AG10803 (cell line): ENCODE measurements around the gene ECE2.

Experiments used
- DNase-seq: peaks from one replicate; pipeline ENCODE4 v3.0.0; 2010; ENCODE audit warnings: low read depth
- H3K4me3 ChIP-seq: 2 replicates; pipeline ENCODE4 v1.5.1; 2011; ENCODE audit warnings: mild to moderate bottlenecking, low read length, control low read depth
- TF ChIP-seq, protein P1 (sequence below): conservative IDR thresholded peaks from 2 replicates; pipeline ENCODE4 v1.5.1; 2011; ENCODE audit warnings: mild to moderate bottlenecking, low read length, control low read depth, inconsistent platforms

ECE2 gene

DNA sequence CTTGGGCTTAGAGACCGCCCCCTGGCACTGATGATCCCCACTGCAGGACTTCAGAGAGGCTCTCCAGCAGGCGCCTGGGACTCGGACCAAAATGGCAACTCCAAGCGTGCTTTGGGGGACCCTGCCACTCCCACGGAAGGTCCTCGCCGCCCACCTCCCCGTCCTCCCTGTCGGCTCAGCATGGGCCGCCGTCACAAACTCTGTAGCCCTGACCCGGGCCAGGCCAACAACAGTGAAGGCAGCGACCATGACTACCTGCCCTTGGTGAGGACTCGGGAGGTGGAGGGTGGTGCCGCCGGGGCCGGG is 34.7 kb upstream of the ECE2 start:
- DNase-seq, result no peak
- no peak overlapping the region for H3K4me3 ChIP-seq
- TF ChIP-seq, protein P1, sequence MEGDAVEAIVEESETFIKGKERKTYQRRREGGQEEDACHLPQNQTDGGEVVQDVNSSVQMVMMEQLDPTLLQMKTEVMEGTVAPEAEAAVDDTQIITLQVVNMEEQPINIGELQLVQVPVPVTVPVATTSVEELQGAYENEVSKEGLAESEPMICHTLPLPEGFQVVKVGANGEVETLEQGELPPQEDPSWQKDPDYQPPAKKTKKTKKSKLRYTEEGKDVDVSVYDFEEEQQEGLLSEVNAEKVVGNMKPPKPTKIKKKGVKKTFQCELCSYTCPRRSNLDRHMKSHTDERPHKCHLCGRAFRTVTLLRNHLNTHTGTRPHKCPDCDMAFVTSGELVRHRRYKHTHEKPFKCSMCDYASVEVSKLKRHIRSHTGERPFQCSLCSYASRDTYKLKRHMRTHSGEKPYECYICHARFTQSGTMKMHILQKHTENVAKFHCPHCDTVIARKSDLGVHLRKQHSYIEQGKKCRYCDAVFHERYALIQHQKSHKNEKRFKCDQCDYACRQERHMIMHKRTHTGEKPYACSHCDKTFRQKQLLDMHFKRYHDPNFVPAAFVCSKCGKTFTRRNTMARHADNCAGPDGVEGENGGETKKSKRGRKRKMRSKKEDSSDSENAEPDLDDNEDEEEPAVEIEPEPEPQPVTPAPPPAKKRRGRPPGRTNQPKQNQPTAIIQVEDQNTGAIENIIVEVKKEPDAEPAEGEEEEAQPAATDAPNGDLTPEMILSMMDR, result no peak

DNA sequence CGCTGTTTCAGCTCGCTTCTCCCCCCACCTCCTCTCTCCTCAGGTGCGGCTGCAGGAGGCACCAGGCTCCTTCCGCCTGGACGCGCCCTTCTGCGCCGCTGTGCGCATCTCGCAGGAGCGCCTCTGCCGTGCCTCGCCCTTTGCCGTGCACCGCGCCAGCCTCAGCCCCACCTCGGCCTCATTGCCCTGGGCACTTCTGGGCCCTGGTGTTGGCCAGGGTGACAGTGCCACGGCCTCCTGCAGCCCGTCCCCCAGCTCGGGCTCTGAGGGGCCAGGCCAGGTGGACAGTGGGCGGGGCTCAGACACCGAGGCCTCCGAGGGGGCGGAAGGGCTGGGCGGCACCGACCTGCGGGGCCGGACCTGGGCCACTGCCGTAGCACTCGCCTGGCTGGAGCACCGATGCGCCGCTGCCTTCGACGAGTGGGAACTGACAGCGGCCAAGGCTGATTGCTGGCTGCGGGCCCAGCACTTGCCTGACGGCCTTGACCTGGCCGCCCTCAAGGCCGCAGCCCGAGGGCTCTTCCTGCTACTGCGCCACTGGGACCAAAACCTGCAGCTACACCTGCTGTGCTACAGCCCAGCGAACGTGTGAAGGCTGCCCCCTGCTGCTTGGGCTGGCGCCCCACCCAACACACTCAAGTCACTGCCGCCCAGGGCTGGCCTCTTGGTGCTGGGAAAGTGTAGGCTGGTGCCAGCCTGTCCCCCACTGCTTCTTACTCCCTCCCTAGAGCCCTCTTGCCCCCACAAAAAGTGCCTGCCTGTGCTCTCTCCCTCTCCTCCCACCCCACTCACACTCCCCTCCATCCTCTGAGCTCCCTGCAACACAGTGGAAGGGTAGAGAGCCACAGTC is 34.1 kb upstream of the ECE2 start:
- TF ChIP-seq, protein P1, result peak; percentile 41
- DNase-seq, result no peak
- no peak overlapping the region for H3K4me3 ChIP-seq

DNA sequence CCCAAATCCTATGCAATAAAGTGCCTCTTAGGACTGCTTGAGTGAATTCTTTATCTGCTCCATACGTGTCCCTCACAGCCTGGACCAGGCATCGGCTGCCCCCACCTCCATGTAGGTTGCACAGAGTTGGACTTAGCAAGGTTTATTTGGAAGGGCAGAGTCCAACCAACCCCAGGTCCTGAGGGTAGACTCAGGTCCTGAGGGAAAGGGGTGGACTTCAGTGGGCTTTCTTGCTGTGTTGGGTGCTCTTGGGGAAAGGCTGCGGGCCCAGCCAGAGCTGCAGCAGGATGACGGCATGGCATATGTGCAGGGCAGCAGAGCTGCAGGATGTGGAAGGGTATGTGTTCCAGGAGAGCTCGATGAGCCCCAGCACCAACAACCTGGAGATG is 33.5 kb upstream of the ECE2 start:
- DNase-seq, result no peak
- H3K4me3 ChIP-seq, result no peak overlapping the region
- TF ChIP-seq, protein P1, result no peak

DNA sequence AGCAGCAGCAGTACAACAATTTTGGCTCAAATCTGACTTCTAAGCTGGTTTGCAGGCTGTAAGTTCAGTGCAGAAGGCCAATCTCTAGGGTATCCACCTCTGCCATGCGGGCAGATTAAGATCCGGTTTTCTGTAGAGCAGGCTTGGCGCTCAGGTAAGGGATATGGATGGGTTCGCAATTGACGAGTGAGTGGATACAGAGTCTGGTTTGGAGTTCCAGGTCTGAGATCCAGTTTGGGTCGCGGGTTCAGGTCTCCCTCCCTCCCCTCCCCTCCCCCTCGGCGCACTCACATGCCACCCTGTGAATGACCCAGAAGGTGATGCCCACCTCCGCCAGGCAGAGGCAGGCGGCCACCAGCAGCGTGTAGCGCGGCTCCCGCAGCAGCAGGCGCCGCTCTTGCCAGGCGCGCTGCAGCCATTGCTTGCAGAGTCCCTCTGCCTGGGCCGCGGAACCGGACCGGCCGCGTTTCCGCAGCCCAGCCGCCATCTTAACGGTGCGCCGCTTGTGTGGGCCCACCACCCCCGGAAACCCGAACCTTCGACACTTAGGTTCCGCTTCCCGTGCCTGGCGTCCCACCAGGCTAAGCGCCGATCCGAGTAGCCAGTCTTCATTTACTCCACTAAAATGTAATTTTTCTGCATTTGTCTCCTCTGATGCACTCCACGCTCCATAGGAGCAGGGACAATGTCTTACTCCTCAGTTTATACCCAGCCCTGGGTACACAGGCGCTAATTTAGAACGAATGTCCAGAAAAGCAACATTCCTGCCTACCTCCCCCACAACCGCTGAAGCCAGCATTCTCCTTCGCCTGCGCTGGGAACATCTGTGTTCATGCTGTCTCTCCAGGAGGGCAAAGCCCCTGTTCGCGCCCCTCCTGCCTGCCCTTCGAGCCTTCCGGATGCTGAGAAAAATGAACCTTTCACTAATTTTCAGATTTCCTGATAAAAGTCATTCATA is 27.1 kb upstream of the ECE2 start, which contains the start of gene ALG3:
Gene ALG3 (minus strand): TSS at position 509 of the 958 bp plus-strand sequence. CDS start 22 bp downstream, at position 487.
- DNase-seq, result peak; percentile 88
- TF ChIP-seq, protein P1, result no peak
- H3K4me3 ChIP-seq, result peak within 1 kb of the TSS; percentile 100

DNA sequence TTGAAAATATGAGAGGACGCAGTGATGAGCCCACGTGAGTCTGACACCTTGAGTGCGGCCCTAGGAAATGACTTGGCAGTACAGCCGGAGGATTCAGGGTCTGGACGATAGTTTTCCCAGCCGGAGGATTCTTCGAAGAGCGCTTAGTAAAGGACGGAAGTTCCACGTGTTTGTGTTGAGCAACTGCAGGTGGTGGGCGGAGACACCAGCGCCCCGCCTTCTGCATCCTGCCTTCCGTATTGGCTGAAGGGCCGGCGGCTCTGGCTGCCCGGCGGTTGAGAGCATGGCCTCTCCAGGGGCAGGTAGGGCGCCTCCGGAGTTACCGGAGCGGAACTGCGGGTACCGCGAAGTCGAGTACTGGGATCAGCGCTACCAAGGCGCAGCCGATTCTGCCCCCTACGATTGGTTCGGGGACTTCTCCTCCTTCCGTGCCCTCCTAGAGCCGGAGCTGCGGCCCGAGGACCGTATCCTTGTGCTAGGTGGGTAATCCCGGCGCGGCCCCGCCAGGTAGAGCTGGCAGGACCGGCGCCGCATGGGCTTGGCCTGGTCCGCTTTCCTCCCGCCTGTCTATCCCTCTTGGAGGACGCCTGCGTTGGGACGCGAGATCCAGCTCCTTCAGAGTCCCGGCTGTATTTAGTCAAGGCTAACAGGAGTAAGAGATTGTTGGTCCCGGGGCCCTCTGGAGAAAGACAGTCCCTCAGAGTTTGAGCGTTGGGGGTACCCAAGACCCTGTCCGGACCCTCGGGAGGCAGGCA is 26.2 kb upstream of the ECE2 start, which contains the start of gene EEF1AKMT4:
Gene EEF1AKMT4 (plus strand): TSS at position 261 of the 755 bp plus-strand sequence. CDS start 23 bp downstream, at position 284.
- DNase-seq, result peak; percentile 98
- TF ChIP-seq, protein P1, result peak; percentile 45
- H3K4me3 ChIP-seq, result peak within 1 kb of the TSS; percentile 100

DNA sequence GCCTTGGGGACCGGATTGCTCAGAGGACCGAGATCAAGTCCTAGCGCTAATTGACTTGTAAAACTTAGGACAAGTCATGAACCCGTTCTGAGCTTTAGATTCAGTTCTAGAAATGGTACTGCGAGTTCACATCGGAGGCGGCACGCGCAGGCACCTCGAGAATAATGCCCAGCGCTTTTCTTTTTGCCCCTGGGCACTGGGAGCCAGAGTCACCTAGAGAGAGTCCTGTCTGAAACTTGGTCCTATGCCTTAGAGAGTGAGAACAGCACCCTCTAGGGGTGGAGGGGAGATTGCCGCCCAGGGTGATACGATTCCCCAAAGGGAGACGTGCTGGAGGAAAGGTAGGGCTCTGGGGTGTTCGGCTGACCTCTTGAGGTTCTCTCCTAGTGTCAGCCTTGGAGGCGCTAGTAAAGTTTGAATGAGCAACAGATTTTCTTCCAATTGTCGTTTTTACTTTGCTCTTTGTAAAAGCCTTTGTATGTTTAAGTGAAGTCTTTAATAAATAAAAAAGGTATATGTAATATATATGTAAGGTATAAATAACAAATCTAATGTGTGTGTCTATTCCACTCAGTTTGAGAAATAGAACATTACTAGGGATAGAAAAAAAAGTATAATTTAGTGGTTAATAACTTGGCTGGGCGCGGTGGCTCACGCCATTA is 25.5 kb upstream of the ECE2 start:
- peak; percentile 84 for DNase-seq
- TF ChIP-seq, protein P1, result peak; percentile 98

More for the DNA sequence above, 25.5 kb upstream of the ECE2 start:
- H3K4me3 ChIP-seq, result peak overlapping the region; percentile 100
